K562 (cell line): ENCODE data around the gene CCDC34. TPM values are rescaled to one million over a fixed set of nuclear protein-coding genes. Genes with fewer than 3 reads are reported as not detected.
A peak's percentile ranks its signal among the peaks of the same experiment; 100 is the strongest.

Source experiments
- ADNP ChIP-seq: fragments of 200-800 bp; sonication (Bioruptor generic); IDR thresholded peaks from 2 replicates; pipeline ENCODE4 v1.6.1; 2016; ENCODE audit warnings: missing genetic modification characterization, missing compliant biosample characterization
- CTCF ChIP-seq, 3 experiments: IDR thresholded peaks in 2 of 3; conservative IDR thresholded peaks in 1 of 3; 2 replicates each; pipeline ENCODE4 v1.5.1; 2011 to 2012; ENCODE audit warnings: low read length in 3 of 3, mild to moderate bottlenecking in 3 of 3, control low read depth in 2 of 3, improper control_type of control experiment in 1 of 3, inconsistent platforms in 1 of 3, low read depth in 1 of 3, mixed read lengths in 1 of 3, moderate library complexity in 1 of 3; ENCODE audit not compliant: insufficient read depth in 2 of 3
- KDM5B ChIP-seq: fragments of 200-600 bp; sonication (generic); IDR thresholded peaks from 2 replicates; pipeline ENCODE4 v1.6.1; 2012; ENCODE audit warnings: low read depth, mild to moderate bottlenecking, moderate library complexity, low read length, control low read depth, inconsistent platforms; ENCODE audit not compliant: insufficient replicate concordance
- POLR2G ChIP-seq: fragments of 200-400 bp; formaldehyde crosslinking; IDR thresholded peaks from 2 replicates; pipeline ENCODE4 v1.6.1; 2017; ENCODE audit warnings: low read depth, mild to moderate bottlenecking, antibody characterized with exemption, low read length, moderate library complexity
- POLR3G ChIP-seq: IDR thresholded peaks from 2 replicates; pipeline ENCODE4 v1.6.1; 2011; ENCODE audit not compliant: insufficient read length, insufficient replicate concordance; ENCODE audit errors: extremely low read depth
- RREB1 ChIP-seq: fragments of 250-450 bp; sonication (Bioruptor Pico); IDR thresholded peaks from 2 replicates; pipeline ENCODE4 v1.4.0; 2020
- SRSF9 ChIP-seq: fragments of 200-400 bp; formaldehyde crosslinking; IDR thresholded peaks from 2 replicates; pipeline ENCODE4 v1.6.1; 2017; ENCODE audit warnings: low read depth, low read length, borderline replicate concordance
- VEZF1 ChIP-seq: fragments of 200-800 bp; sonication (Bioruptor generic); IDR thresholded peaks from 2 replicates; pipeline ENCODE4 v1.6.1; 2017; ENCODE audit warnings: missing genetic modification characterization, missing compliant biosample characterization
- ZBTB17 ChIP-seq: fragments of 450-650 bp; formaldehyde crosslinking; IDR thresholded peaks from 2 replicates; pipeline ENCODE4 v1.4.0; 2020; ENCODE audit warnings: mild to moderate bottlenecking
- ZMIZ1 ChIP-seq, 2 experiments: fragments of 150-350 bp in 1 of 2; IDR thresholded peaks; 2 replicates each; pipeline ENCODE4 v1.6.1; 2012 to 2016; ENCODE audit warnings: low read depth in 2 of 2, low read length in 2 of 2, mild to moderate bottlenecking in 1 of 2, moderate library complexity in 1 of 2
- ZNF23 ChIP-seq: fragments of 250-450 bp; sonication (Bioruptor Pico); IDR thresholded peaks from 2 replicates; pipeline ENCODE4 v1.4.0; 2020; ENCODE audit warnings: mild to moderate bottlenecking
- ZNF239 ChIP-seq: fragments of 250-450 bp; sonication (Bioruptor Pico); IDR thresholded peaks from 2 replicates; pipeline ENCODE4 v1.4.0; 2020; ENCODE audit warnings: mild to moderate bottlenecking
- ZNF384 ChIP-seq: IDR thresholded peaks from 2 replicates; pipeline ENCODE4 v1.6.1; 2012; ENCODE audit warnings: low read depth, low read length, improper control_type of control experiment
- polyA plus RNA-seq, 8 experiments: library from polyadenylated mRNA; depleted of rRNA in 4 of 8; stranded (reverse) in 5 of 8; unstranded in 3 of 8; fragments of >200 nt; fragmentation: Nextera tagmentation in 2 of 8; fragmentation: Illumina TruSeq in 1 of 8; extraction: Ambion mirVana in 2 of 8; extraction: Trizol in 1 of 8; gene quantifications; 2 replicates each; pipeline versions ENCODE4 v1.2.1 to v1.2.3, GENCODE V29; 2011 to 2014; ENCODE audit warnings: inconsistent platforms in 1 of 8, missing spikeins in 1 of 8
- total RNA-seq, 7 experiments: library from RNA; depleted of rRNA in 6 of 7; stranded (reverse); fragments of >200 nt in 6 of 7; fragmentation: Illumina TruSeq in 2 of 7; extraction: Trizol in 2 of 7; gene quantifications; 2 replicates each; pipeline versions ENCODE4 v1.2.1 to v1.2.3, GENCODE V29; 2011 to 2021; ENCODE audit warnings: low replicate concordance in 1 of 7

The CCDC34 gene
- total and polyA plus RNA-seq, 9 of the 15 experiments (the other 6 are each of a cell fraction or from before 2014, with no cell fraction given), result 6.2 to 42.0 (median 15.7) TPM

GRCh38 chr11:27362749-27363575, at the start of gene CCDC34 (continued):
- no peak for TF ChIP-seq CTCF (IDR thresholded peaks at IDR 0.05 in 2 of 3, conservative IDR thresholded peaks at IDR 0.05 in 1 of 3; ENCODE audit: insufficient read depth in 2 of 3, low read depth in 1 of 3, low read length in 3 of 3)
- peak; percentile 54; the same call in 1 of the 2 replicates for TF ChIP-seq VEZF1 (CRISPR knock-in tag)
- TF ChIP-seq ZNF384, result no peak
- no peak for TF ChIP-seq SRSF9
- TF ChIP-seq POLR2G, result peak; percentile 87
- TF ChIP-seq ZNF23 (CRISPR knock-in tag), result no peak
- no peak for TF ChIP-seq ZMIZ1 (IDR thresholded peaks at IDR 0.05; ENCODE audit: low read depth in 2 of 2, low read length in 2 of 2)
- no peak for TF ChIP-seq RREB1
- no peak for TF ChIP-seq POLR3G
- TF ChIP-seq ZNF239 (CRISPR knock-in tag), result peak; percentile 30; the same call in 1 of the 2 replicates
- TF ChIP-seq ZBTB17 (CRISPR knock-in tag), result peak; percentile 28; the same call in 1 of the 2 replicates
- TF ChIP-seq ADNP (tag), result no peak
- peak; percentile 76 for TF ChIP-seq KDM5B
